ENCODE results near the gene TAS1R3.
A peak's percentile ranks its signal among the peaks of the same experiment; 100 is the strongest.

Gene TAS1R3

GRCh38 chr1:1348420-1349255 is 17.6 kb downstream of the TAS1R3 start:
- no peak for FAIRE-seq

GRCh38 chr1:1349256-1350012 is 18.4 kb downstream of the TAS1R3 start, which contains the start of gene DVL1:
Gene DVL1 (minus strand): TSS chr1:1349418. CDS start chr1:1349065, 353 bp downstream.
- FAIRE-seq, result peak; percentile 62
- DNase-seq (ENCODE audit: extremely low spot score, insufficient read length, low read depth), result peak; percentile 88

More at GRCh38 chr1:1348420-1349255, 17.6 kb downstream of the TAS1R3 start:
- DNase-seq (ENCODE audit: extremely low spot score, insufficient read length, low read depth), result no peak

GRCh38 chr1:1351511-1352427 is 20.7 kb downstream of the TAS1R3 start:
- FAIRE-seq, result no peak
- no peak for DNase-seq (ENCODE audit: extremely low spot score, insufficient read length, low read depth)

- DNase-seq (ENCODE audit: extremely low spot score, insufficient read length, low read depth) (no peak), FAIRE-seq (peak; percentile 5)
These were observed 21.8 kb downstream of the TAS1R3 start for GRCh38 chr1:1352786-1353388.

GRCh38 chr1:1353389-1354151 is 22.5 kb downstream of the TAS1R3 start:
- FAIRE-seq (no peak), DNase-seq (ENCODE audit: extremely low spot score, insufficient read length, low read depth) (no peak)

GRCh38 chr1:1354271-1355247 is 23.5 kb downstream of the TAS1R3 start:
- FAIRE-seq, result no peak
- no peak for DNase-seq (ENCODE audit: extremely low spot score, insufficient read length, low read depth)

GRCh38 chr1:1355416-1355815 is 24.3 kb downstream of the TAS1R3 start:
- DNase-seq (ENCODE audit: extremely low spot score, insufficient read length, low read depth), result no peak
- FAIRE-seq, result no peak

- FAIRE-seq, result no peak
- no peak for DNase-seq (ENCODE audit: extremely low spot score, insufficient read length, low read depth)
These were observed 25.2 kb downstream of the TAS1R3 start for GRCh38 chr1:1356166-1356795.

GRCh38 chr1:1356796-1357401 is 25.8 kb downstream of the TAS1R3 start:
- FAIRE-seq (no peak), DNase-seq (ENCODE audit: extremely low spot score, insufficient read length, low read depth) (no peak)

GRCh38 chr1:1357871-1358432 is 26.9 kb downstream of the TAS1R3 start:
- DNase-seq (ENCODE audit: extremely low spot score, insufficient read length, low read depth) (no peak), FAIRE-seq (no peak)

- no peak for FAIRE-seq
These were observed 27.6 kb downstream of the TAS1R3 start, which contains the start of gene MXRA8 for GRCh38 chr1:1358433-1359271. Gene MXRA8 (minus strand): TSS chr1:1358555. CDS start chr1:1358504, 51 bp downstream.

GRCh38 chr1:1359308-1359663 is 28.2 kb downstream of the TAS1R3 start:
- FAIRE-seq (no peak), DNase-seq (ENCODE audit: extremely low spot score, insufficient read length, low read depth) (no peak)

More at GRCh38 chr1:1358433-1359271, 27.6 kb downstream of the TAS1R3 start, which contains the start of gene MXRA8:
- DNase-seq (ENCODE audit: extremely low spot score, insufficient read length, low read depth), result no peak

GRCh38 chr1:1359664-1360468 is 28.8 kb downstream of the TAS1R3 start:
- DNase-seq (ENCODE audit: extremely low spot score, insufficient read length, low read depth) (no peak), FAIRE-seq (no peak)

GRCh38 chr1:1360506-1361169 is 29.6 kb downstream of the TAS1R3 start:
- DNase-seq (ENCODE audit: extremely low spot score, insufficient read length, low read depth) (no peak), FAIRE-seq (no peak)

All from GM18507 (cell line).